HG03196 (cell line): Measurements from ENCODE around the gene LSP1.
"Not testable (repeated sequence)": the region's sequence is repeated elsewhere in the genome, so short reads cannot be mapped to it uniquely, and the experiment has no call there.

ENCODE experiments used
- ATAC-seq: cut with Tn5 transposase; IDR thresholded peaks from one replicate; pipeline ENCODE4 v1.9.1; 2021; ENCODE audit not compliant: unreplicated experiment

Gene LSP1

DNA sequence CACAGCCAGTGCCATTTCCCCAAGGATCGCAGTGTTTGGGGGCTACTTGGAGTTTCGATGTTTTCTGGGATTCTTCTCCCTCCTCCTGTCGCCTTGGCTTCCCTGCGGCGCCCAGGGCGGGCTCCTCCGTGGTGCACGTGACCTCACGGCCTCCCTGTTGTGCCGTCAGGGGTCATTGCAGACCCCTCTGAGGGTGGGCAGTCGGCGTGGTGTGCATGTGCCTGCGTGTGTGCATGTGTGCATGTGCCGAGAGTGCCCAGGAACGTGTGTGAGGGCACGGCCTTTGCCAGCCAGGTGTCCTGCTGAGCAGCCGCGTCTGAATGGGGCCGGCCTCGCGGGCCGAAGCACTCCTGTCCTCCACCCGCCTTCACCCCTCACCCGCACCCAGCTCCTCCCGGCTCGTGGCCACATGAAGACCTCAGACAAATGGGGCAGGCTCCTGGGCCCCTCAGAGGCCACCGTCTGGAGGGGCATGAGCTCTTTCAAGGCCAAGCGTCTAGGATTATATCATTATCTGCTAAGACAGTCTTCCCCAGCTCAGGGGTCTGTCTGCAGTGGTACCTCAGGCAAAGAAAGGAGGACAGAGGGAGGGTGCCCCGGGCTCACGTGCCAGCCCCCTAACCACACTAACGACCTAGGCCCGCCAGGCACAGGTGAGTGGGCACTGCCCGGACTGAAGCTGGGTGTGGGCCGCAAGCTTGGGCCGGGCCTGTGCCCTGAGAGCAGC lies 84.9 kb downstream of the LSP1 start:
- no peak for ATAC-seq

DNA sequence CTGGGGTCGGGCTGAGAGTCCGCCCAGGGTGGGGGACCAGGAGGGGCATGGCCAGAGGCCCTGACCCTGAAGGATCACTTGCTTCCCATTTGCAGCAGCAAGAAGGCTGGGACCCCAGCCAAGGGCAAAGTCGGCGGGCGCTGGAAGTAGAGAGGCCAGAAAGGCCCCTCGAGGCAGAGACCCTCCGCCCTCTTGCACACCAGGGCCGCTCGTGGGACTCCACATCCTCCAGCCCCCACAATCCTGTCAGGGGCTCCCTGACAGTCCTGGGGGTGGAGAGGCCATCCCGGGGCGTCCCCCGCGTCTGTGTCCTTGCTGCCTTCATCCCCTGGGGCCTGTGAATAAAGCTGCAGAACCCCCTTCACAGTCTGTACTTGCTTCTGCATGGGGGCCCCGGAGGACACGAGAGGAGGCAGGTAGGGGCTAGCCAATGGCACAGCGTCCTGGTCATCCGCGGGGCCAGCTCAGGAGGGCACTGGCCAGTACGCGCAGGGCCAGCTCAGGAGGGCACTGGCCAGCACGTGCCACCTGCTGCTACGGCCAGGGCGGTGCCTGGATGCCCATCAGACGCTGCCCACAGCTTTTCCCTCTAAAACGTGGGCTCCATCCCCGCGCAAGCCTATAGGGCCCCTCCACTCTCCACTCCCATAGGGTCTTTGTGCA lies 85.6 kb downstream of the LSP1 start:
- no peak for ATAC-seq

DNA sequence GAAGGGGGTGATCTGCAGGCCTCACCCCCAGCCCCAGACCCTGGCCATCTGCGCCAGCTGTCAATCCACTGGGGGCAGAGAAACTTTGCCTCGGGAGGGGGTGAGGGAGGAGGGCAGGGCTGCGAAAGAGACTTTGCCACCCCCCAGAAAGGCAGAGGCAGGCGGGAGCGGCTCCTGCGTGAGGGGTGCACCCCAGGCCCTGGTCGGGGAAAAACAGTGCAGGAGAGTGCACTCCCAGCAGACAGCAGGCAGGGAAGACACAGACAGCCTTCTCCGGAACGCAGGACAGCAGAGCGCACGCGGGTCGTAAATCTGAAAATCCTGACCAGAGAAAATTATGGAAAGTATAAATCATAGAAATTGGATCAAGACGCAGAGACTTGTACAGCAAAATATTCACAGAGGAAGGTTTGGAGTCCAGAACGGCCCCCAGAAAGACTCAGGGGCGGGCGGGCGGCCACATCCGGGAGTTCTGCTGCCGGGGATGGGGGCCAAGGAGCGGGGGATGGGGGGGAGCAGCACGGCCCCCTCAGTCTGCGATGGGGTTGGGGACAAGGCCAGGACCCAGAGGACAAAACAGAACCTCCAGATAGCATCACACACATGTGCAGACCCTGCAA lies 86.2 kb downstream of the LSP1 start:
- ATAC-seq, result no peak

DNA sequence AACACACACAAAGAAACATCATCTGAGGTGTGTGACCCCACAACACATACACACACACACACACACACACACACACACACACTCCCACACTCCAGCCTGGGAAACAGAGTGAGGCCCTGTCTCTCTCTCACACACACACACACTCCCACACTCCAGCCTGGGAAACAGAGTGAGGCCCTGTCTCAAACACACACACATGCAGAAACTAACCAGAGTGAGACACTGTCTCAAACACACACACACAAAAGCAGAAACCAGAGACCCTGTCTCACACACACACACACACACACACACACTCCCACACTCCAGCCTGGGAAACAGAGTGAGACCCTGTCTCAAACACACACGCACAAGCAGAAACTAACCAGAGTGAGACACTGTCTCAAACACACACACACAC lies 86.9 kb downstream of the LSP1 start:
- ATAC-seq, result not testable (repeated sequence)
